OCI-LY7 (cell line): ENCODE data around the gene NFKBIB.

ENCODE experiments used
- EZH2phosphoT487 ChIP-seq: fragments of 200-600 bp; sonication (generic); IDR thresholded peaks from 2 replicates; pipeline ENCODE4 v1.6.1; 2018; ENCODE audit warnings: low read depth, borderline replicate concordance, mild to moderate bottlenecking, mixed run types, antibody characterized with exemption, low read length, moderate library complexity, mixed read lengths
- TF ChIP-seq, protein P1 (sequence below): fragments of 200-600 bp; sonication (generic); conservative IDR thresholded peaks from 2 replicates; pipeline ENCODE4 v1.5.1; 2014; ENCODE audit warnings: mild to moderate bottlenecking, antibody characterized with exemption, low read length, moderate library complexity, mixed read lengths

GRCh38 chr19:38924388-38924787 lies 24.6 kb downstream of the NFKBIB start:
- TF ChIP-seq, protein P1, sequence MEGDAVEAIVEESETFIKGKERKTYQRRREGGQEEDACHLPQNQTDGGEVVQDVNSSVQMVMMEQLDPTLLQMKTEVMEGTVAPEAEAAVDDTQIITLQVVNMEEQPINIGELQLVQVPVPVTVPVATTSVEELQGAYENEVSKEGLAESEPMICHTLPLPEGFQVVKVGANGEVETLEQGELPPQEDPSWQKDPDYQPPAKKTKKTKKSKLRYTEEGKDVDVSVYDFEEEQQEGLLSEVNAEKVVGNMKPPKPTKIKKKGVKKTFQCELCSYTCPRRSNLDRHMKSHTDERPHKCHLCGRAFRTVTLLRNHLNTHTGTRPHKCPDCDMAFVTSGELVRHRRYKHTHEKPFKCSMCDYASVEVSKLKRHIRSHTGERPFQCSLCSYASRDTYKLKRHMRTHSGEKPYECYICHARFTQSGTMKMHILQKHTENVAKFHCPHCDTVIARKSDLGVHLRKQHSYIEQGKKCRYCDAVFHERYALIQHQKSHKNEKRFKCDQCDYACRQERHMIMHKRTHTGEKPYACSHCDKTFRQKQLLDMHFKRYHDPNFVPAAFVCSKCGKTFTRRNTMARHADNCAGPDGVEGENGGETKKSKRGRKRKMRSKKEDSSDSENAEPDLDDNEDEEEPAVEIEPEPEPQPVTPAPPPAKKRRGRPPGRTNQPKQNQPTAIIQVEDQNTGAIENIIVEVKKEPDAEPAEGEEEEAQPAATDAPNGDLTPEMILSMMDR: no peak
- no peak for TF ChIP-seq EZH2phosphoT487
